SU-DHL-6 (cell line): Measurements from ENCODE around the gene KCNB1.

Source experiments
- H2AFZ ChIP-seq: fragments of 200-600 bp; sonication (generic); 2 replicates; pipeline ENCODE4 v1.6.1; 2014; ENCODE audit warnings: low read depth, mild to moderate bottlenecking, moderate library complexity, mixed read lengths, antibody characterized with exemption, low read length; ENCODE audit not compliant: severe bottlenecking
- H3F3A ChIP-seq: fragments of 200-600 bp; shearing (Covaris generic); 2 replicates; pipeline ENCODE4 v1.6.0; 2016; ENCODE audit warnings: antibody characterized with exemption, mild to moderate bottlenecking; ENCODE audit not compliant: insufficient read depth
- H3K27ac ChIP-seq: fragments of 200-600 bp; sonication (generic); 2 replicates; pipeline ENCODE4 v1.5.1; 2016; ENCODE audit warnings: low read depth, mild to moderate bottlenecking, low read length, moderate library complexity, mixed read lengths
- H3K27me3 ChIP-seq: fragments of 200-600 bp; sonication (generic), shearing (Covaris generic); 2 replicates; pipeline ENCODE4 v1.6.0; 2014; ENCODE audit warnings: mild to moderate bottlenecking, low read length
- H3K36me3 ChIP-seq: fragments of 200-600 bp; sonication (generic); 2 replicates; pipeline ENCODE4 v1.6.1; 2014; ENCODE audit warnings: mild to moderate bottlenecking, low read length, mixed read lengths
- H3K4me2 ChIP-seq: fragments of 300-600, 200-600 bp; shearing (Covaris generic), sonication (generic); 2 replicates; pipeline ENCODE4 v1.6.0; 2014; ENCODE audit warnings: low read length, low read depth, mild to moderate bottlenecking; ENCODE audit not compliant: poor library complexity, severe bottlenecking
- H3K4me3 ChIP-seq: fragments of 200-600 bp; sonication (generic); 2 replicates; pipeline ENCODE4 v1.5.1; 2014; ENCODE audit warnings: antibody characterized with exemption, low read length, mild to moderate bottlenecking, mixed read lengths; ENCODE audit not compliant: insufficient read depth, poor library complexity, severe bottlenecking
- H3K79me2 ChIP-seq: fragments of 200-600 bp; sonication (generic); 2 replicates; pipeline ENCODE4 v1.6.1; 2014; ENCODE audit warnings: mild to moderate bottlenecking, low read length, moderate library complexity; ENCODE audit not compliant: insufficient read depth
- H3K9ac ChIP-seq: fragments of 200-600 bp; sonication (generic); 2 replicates; pipeline ENCODE4 v1.7.0; 2014; ENCODE audit warnings: mild to moderate bottlenecking, low read length
- H3K9me2 ChIP-seq: fragments of 200-600 bp; sonication (generic); replicated peaks from 2 replicates; pipeline ENCODE4 v1.6.1; 2014; ENCODE audit warnings: low read length; ENCODE audit not compliant: insufficient read depth
- H3K9me3 ChIP-seq: fragments of 200-600 bp; sonication (generic); 2 replicates; pipeline ENCODE4 v1.6.1; 2014; ENCODE audit warnings: low read length, mixed read lengths; ENCODE audit not compliant: insufficient read depth
- H4K20me1 ChIP-seq: fragments of 200-600 bp; sonication (generic); 2 replicates; pipeline ENCODE4 v1.6.1; 2014; ENCODE audit warnings: low read depth, mild to moderate bottlenecking, antibody characterized with exemption, low read length, moderate library complexity, mixed read lengths
- EZH2phosphoT487 ChIP-seq: fragments of 200-600 bp; sonication (generic), shearing (Covaris generic); conservative IDR thresholded peaks from 2 replicates; pipeline ENCODE4 v1.6.1; 2018; ENCODE audit warnings: mild to moderate bottlenecking, antibody characterized with exemption, low read length, moderate library complexity, mixed read lengths
- TF ChIP-seq, protein P1 (sequence below): fragments of 200-600 bp; sonication (generic); IDR thresholded peaks from one replicate; pipeline ENCODE4 v1.5.1; 2017; ENCODE audit warnings: antibody characterized with exemption, mild to moderate bottlenecking, low read length, moderate library complexity; ENCODE audit not compliant: insufficient read depth, poor library complexity, severe bottlenecking

The KCNB1 gene

DNA sequence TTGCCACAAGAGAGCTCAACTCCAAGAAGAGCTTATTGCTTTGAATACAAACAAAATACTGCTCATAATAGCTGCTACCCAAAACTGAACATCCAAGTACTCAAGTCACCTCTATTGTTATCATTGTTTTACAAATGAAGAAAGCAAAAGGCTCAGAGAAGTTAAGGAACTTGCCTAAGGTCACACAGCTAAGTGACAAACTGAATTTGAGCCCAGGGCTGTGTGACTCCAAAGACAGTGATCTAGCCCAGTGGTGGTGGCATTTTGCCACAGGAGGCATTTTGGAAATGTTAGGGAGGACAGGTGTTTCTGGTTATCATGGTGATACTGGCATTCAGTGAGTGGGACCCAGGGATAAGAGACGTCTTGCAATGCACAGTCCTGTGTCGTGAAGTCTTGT is 79.5 kb downstream of the KCNB1 start:
- Histone ChIP-seq H3K9ac (no peak overlapping the region), H4K20me1 (no peaks in the 10 kb centered on the region), H3K4me2 (no peak overlapping the region), H3K9me3 (no peaks in the 10 kb centered on the region), H2AFZ (no peak overlapping the region), H3K27me3 (no peaks in the 10 kb centered on the region), H3K4me3 (no peak overlapping the region), H3K27ac (no peak overlapping the region), H3K79me2 (no peaks in the 10 kb centered on the region), H3F3A (no peaks in the 10 kb centered on the region), H3K36me3 (no peaks in the 10 kb centered on the region), H3K9me2 (no peaks in the 10 kb centered on the region)
- TF ChIP-seq, protein P1, sequence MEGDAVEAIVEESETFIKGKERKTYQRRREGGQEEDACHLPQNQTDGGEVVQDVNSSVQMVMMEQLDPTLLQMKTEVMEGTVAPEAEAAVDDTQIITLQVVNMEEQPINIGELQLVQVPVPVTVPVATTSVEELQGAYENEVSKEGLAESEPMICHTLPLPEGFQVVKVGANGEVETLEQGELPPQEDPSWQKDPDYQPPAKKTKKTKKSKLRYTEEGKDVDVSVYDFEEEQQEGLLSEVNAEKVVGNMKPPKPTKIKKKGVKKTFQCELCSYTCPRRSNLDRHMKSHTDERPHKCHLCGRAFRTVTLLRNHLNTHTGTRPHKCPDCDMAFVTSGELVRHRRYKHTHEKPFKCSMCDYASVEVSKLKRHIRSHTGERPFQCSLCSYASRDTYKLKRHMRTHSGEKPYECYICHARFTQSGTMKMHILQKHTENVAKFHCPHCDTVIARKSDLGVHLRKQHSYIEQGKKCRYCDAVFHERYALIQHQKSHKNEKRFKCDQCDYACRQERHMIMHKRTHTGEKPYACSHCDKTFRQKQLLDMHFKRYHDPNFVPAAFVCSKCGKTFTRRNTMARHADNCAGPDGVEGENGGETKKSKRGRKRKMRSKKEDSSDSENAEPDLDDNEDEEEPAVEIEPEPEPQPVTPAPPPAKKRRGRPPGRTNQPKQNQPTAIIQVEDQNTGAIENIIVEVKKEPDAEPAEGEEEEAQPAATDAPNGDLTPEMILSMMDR = no peak
- TF ChIP-seq EZH2phosphoT487 = no peak

DNA sequence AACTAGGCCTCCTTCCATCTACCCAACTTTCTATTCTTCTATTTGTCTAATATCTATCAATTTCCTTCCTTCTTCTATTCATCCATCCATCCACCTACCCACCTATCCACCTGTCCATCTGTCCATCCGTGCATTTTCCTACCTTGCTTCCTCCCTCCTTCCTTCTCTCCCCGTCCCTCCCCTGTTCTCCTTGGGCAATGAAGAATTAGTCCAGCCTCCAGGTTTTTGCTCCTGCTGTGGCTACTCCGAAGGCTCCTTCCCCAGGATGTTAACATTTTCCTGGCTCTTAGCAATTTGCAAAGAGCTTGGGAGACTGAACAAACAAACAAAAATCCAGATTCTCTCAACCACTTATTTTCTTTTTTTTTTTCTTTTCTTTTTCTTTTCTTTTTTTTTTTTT is 81.6 kb downstream of the KCNB1 start:
- H3K27ac ChIP-seq = no peak overlapping the region
- no peaks in the 10 kb centered on the region for H3F3A ChIP-seq
- TF ChIP-seq, protein P1 = no peak
- TF ChIP-seq EZH2phosphoT487 = no peak
- no peaks in the 10 kb centered on the region for H4K20me1 ChIP-seq
- no peaks in the 10 kb centered on the region for H3K27me3 ChIP-seq
- H3K79me2 ChIP-seq = no peaks in the 10 kb centered on the region
- no peaks in the 10 kb centered on the region for H3K9me3 ChIP-seq
- no peak overlapping the region for H3K9ac ChIP-seq
- H3K9me2 ChIP-seq = no peaks in the 10 kb centered on the region
- no peak overlapping the region for H3K4me3 ChIP-seq
- H3K4me2 ChIP-seq = no peak overlapping the region
- no peak overlapping the region for H2AFZ ChIP-seq
- H3K36me3 ChIP-seq = no peaks in the 10 kb centered on the region

DNA sequence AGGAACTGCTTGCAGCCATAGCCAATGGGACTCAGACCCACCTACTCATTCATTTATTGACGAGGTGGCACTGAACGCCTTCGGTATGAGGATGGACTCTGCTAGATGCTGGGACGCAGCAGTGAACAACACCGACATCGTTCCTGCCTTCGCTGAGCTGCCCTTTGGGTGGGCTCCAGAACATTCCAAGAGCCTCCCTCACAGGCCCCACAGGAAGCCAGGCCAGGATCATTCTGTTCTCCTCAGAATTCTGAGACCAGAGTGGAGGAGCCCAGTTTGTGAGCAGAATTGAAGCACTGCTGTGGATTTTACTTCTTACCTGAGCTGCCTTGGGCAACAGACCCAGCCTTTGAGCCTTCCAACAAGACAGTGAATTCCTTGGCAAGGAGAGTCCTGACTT is 82.1 kb downstream of the KCNB1 start:
- H3K36me3 ChIP-seq = no peaks in the 10 kb centered on the region
- H3K9me2 ChIP-seq = no peaks in the 10 kb centered on the region
- TF ChIP-seq, protein P1 = no peak
- no peak for TF ChIP-seq EZH2phosphoT487
- H3K4me3 ChIP-seq = no peak overlapping the region
- no peaks in the 10 kb centered on the region for H3K9me3 ChIP-seq
- no peak overlapping the region for H3K9ac ChIP-seq
- H4K20me1 ChIP-seq = no peaks in the 10 kb centered on the region
- H3K27ac ChIP-seq = no peak overlapping the region
- H3K27me3 ChIP-seq = no peaks in the 10 kb centered on the region
- no peaks in the 10 kb centered on the region for H3F3A ChIP-seq
- no peaks in the 10 kb centered on the region for H3K79me2 ChIP-seq
- no peak overlapping the region for H2AFZ ChIP-seq
- H3K4me2 ChIP-seq = no peak overlapping the region

DNA sequence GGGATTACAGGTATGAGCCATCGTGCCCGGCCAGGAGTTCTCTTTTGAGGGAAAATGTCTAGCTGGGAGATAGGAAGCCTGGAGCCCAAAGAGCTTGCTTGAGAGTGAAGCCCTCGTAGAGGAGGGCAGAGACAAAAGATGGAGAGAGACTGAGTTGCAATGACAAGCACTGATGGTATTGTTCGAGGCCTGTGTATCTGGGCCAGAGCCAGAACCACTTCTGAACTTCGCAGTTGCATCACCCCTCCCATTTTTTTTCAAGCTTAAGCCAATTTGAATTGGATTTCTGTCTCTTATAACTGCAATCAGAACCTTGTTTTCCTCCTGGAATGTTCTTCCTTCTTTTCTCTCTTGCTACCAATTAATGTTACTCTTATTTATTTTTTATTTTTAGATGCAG is 83.1 kb downstream of the KCNB1 start:
- no peaks in the 10 kb centered on the region for H3K36me3 ChIP-seq
- H3K79me2 ChIP-seq = no peaks in the 10 kb centered on the region
- H3K4me3 ChIP-seq = no peak overlapping the region
- no peaks in the 10 kb centered on the region for H3K9me3 ChIP-seq
- no peak overlapping the region for H3K9ac ChIP-seq
- no peaks in the 10 kb centered on the region for H3K9me2 ChIP-seq
- H3F3A ChIP-seq = no peaks in the 10 kb centered on the region
- no peak overlapping the region for H3K4me2 ChIP-seq
- TF ChIP-seq EZH2phosphoT487 = no peak
- TF ChIP-seq, protein P1 = no peak
- no peak overlapping the region for H3K27ac ChIP-seq
- H2AFZ ChIP-seq = no peak overlapping the region
- no peaks in the 10 kb centered on the region for H4K20me1 ChIP-seq
- no peaks in the 10 kb centered on the region for H3K27me3 ChIP-seq
